Mesodermal cell (in vitro differentiated cells): Measurements from ENCODE around the gene NKX6-2.
A peak's percentile ranks its signal among the peaks of the same experiment; 100 is the strongest.

ENCODE experiments used
- H3K27ac ChIP-seq: 2 replicates; pipeline ENCODE4 v1.7.0; 2013; ENCODE audit warnings: mild to moderate bottlenecking, low read depth, low read length, moderate library complexity; ENCODE audit not compliant: severe bottlenecking
- H3K36me3 ChIP-seq: 2 replicates; pipeline ENCODE4 v1.7.1; 2013; ENCODE audit warnings: mild to moderate bottlenecking, low read length, moderate library complexity; ENCODE audit not compliant: control insufficient read depth, insufficient read depth
- H3K4me1 ChIP-seq: one replicate; pipeline ENCODE4 v1.7.1; 2013; ENCODE audit warnings: mild to moderate bottlenecking, low read length; ENCODE audit not compliant: insufficient read depth, control insufficient read depth, poor library complexity, severe bottlenecking
- H3K4me3 ChIP-seq: 2 replicates; pipeline ENCODE4 v1.7.0; 2013; ENCODE audit warnings: low read length, control low read depth, mild to moderate bottlenecking; ENCODE audit not compliant: insufficient read depth, poor library complexity, severe bottlenecking; ENCODE audit errors: extremely low read depth
- H3K9me3 ChIP-seq: 2 replicates; pipeline ENCODE4 v1.7.1; 2013; ENCODE audit warnings: mild to moderate bottlenecking, low read length, moderate library complexity; ENCODE audit not compliant: control insufficient read depth
- WGBS, 2 experiments: methylation state at CpG; one replicate each; pipeline ENCODE4 v1.1.5; 2013; ENCODE audit warnings: missing lambda C conversion rate in 2 of 2; ENCODE audit not compliant: insufficient coverage in 2 of 2; 5-methylcytosine and 5-hydroxymethylcytosine counted together

The NKX6-2 gene

DNA sequence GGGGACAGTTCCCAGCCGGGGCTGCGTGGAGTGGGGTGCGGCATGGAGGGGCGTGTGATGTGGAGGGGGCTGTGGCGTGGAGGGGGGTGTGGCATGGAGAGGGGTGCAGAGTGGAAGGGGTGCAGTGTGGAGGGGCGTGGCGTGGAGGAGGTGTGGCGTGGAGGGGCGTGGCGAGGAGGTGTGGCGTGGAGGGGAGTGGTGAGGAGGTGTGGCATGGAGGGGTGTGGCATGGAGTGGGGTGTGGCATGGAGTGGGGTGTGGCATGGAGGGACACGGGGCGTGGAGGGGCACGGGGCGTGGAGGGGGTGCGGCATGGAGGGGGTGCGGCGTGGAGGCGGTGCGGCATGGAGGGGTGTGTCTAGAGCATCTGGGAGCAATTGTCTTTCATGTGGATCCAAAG lies 33.6 kb downstream of the NKX6-2 start:
- H3K4me3 ChIP-seq: no peak overlapping the region
- no peaks in the 10 kb centered on the region for H3K9me3 ChIP-seq
- H3K27ac ChIP-seq: no peak overlapping the region
- H3K4me1 ChIP-seq: no peaks in the 10 kb centered on the region
- H3K36me3 ChIP-seq: peaks cover 19% of the 10 kb centered on the region
- 96% methylated on average over 5 to 14 of the region's 20 CpGs for WGBS, 2 experiments

GRCh38 chr10:132750936-132751335 lies 35.0 kb downstream of the NKX6-2 start:
- H3K4me1 ChIP-seq: peaks cover 10% of the 10 kb centered on the region
- WGBS, 2 experiments: 93 to 95% methylated on average over 11 to 13 of the region's 14 CpGs
- no peaks in the 10 kb centered on the region for H3K9me3 ChIP-seq
- H3K4me3 ChIP-seq: no peak overlapping the region
- peaks cover 13% of the 10 kb centered on the region for H3K36me3 ChIP-seq
- H3K27ac ChIP-seq: no peak overlapping the region

DNA sequence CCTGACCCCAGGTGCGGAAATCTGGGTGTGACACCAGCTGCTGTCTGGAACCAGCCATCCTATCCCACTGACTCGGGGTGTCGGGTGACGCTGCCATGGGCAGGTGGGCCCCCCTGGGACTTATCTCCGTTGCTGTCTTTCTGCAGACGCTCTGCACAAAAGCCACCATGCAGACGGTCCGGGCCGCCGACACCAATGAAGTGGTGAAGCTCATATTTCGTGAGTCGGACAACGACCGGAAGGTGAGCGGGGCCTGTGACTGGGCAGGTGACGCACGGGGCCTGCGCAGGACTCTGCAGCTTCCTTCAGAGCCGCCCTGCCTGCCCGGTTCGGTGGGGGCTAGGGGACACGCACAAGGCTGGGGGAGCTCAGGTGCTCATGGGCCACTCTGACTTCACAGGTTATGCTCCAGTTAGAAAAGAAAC lies 36.6 kb downstream of the NKX6-2 start:
- peaks cover 16% of the 10 kb centered on the region for H3K4me1 ChIP-seq
- no peaks in the 10 kb centered on the region for H3K9me3 ChIP-seq
- H3K27ac ChIP-seq: no peak overlapping the region
- H3K4me3 ChIP-seq: no peak overlapping the region
- WGBS, 2 experiments: 94 to 97% methylated on average over 22 of the region's 22 CpGs
- H3K36me3 ChIP-seq: peaks cover 9% of the 10 kb centered on the region

- no peaks in the 10 kb centered on the region for H3K9me3 ChIP-seq
- no peak overlapping the region for H3K27ac ChIP-seq
- H3K36me3 ChIP-seq: peaks cover 6% of the 10 kb centered on the region
- no peak overlapping the region for H3K4me3 ChIP-seq
- WGBS, 2 experiments: 93% methylated on average over 34 to 35 of the region's 36 CpGs
- peaks cover 22% of the 10 kb centered on the region for H3K4me1 ChIP-seq
Observed at GRCh38 chr10:132748545-132749370, 37.2 kb downstream of the NKX6-2 start.

DNA sequence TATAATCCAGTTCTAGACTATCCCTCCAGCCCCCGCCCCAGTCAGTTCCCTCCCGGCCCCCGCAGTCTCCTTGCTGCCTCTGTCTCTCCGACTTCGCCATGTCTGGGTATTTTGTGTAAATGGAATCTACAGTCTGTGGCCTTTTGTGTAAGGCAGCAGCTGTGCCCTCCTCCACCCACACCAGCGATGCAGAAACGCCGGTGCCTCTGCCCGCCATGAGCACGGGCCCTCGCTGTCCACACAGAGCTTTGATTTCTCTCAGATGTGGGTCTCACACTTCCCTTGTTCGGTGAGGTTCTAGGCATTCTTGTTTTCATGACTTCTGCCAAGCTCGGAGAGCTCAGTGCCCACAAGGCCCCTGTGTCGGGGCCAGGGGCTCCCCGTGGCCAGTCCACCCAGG lies 37.8 kb downstream of the NKX6-2 start:
- Histone ChIP-seq H3K27ac (no peak overlapping the region), H3K4me3 (no peak overlapping the region), H3K4me1 (peaks cover 27% of the 10 kb centered on the region), H3K36me3 (peaks cover 6% of the 10 kb centered on the region), H3K9me3 (no peaks in the 10 kb centered on the region)
- WGBS, 2 experiments: 89 to 96% methylated on average over 10 of the region's 15 CpGs

DNA sequence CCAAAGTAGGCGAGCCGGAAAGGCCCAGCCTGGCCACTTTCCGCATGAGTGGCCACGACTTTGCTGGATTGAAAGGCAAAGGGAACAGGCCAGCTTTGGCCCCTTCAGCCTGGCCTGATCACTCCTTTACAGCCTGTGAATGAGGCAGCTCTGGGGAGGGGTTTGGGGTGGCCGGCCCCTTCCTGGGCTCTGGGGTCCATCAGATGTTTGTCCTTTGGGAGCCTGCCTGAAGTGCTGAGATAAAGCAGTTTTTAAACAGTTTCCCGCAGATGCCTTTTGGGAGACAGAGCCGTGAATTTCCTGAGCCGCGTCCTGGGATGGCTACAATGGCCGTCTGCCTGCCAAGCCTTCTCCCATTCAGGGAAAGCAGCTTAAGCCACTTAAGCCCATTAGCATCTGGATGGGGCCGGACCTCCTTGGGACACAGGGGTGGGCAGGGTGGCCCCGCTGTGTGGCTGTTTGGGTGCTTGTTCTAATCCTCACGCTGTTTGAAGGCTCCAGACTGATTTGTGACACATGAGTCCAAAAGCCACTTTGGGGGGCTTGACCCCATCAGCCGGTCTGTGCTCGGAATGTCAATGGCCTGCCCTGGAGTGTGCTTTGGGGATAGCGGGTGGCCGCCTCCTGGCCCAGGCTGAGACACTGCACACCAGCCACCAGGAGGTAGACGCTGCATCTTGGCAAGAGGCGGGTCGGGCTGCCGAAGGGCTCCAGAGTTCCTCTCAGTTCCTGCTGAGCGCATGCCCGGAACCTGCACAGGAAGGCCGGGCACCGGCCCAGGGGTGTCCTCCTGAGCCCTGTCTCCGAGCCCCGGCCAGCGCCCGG lies 38.9 kb downstream of the NKX6-2 start:
- Histone ChIP-seq H3K36me3 (peaks cover 6% of the 10 kb centered on the region), H3K4me1 (peaks cover 33% of the 10 kb centered on the region), H3K9me3 (no peaks in the 10 kb centered on the region), H3K27ac (peak overlapping the region; percentile 45), H3K4me3 (no peak overlapping the region)
- 69 to 74% methylated on average over 23 to 26 of the region's 29 CpGs for WGBS, 2 experiments

- 90 to 95% methylated on average over 11 to 14 of the region's 14 CpGs for WGBS, 2 experiments
- Histone ChIP-seq H3K36me3 (peaks cover 10% of the 10 kb centered on the region), H3K4me3 (no peak overlapping the region), H3K9me3 (no peaks in the 10 kb centered on the region), H3K27ac (peak overlapping the region; percentile 45), H3K4me1 (peaks cover 36% of the 10 kb centered on the region)
Observed at GRCh38 chr10:132746386-132746785, 39.6 kb downstream of the NKX6-2 start.

GRCh38 chr10:132745971-132746370 lies 40.0 kb downstream of the NKX6-2 start:
- Histone ChIP-seq H3K27ac (no peak overlapping the region), H3K4me3 (no peak overlapping the region), H3K4me1 (peaks cover 36% of the 10 kb centered on the region), H3K36me3 (peaks cover 10% of the 10 kb centered on the region), H3K9me3 (no peaks in the 10 kb centered on the region)
- WGBS, 2 experiments: 93 to 95% methylated on average over 12 to 13 of the region's 13 CpGs

- no peak overlapping the region for H3K27ac ChIP-seq
- no peaks in the 10 kb centered on the region for H3K9me3 ChIP-seq
- H3K4me3 ChIP-seq: no peak overlapping the region
- 98 to 99% methylated on average over 13 to 14 of the region's 17 CpGs for WGBS, 2 experiments
- H3K4me1 ChIP-seq: peaks cover 36% of the 10 kb centered on the region
- H3K36me3 ChIP-seq: peaks cover 10% of the 10 kb centered on the region
Observed at GRCh38 chr10:132745511-132745910, 40.4 kb downstream of the NKX6-2 start.

DNA sequence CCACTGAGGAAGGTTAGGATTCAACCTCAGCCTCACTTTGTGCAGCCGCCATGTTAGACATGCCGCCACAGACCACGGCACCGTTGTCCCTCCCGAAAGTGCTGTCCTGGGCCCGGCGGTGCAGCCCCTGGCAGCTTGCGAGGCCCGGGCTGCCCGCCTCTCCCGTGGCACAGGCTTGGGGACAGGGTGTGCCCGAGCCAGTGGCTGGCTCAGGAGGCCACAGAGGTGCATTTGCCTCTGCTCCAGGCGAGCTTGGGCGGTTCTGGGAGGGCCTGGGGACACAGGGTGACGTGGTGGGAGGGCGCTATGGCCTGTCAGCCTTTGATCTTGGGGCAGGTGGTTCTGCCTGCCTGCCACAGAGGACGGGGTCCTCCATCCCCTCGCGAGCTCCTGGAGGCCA lies 41.1 kb downstream of the NKX6-2 start:
- H3K4me3 ChIP-seq: no peak overlapping the region
- H3K36me3 ChIP-seq: peaks cover 8% of the 10 kb centered on the region
- peaks cover 36% of the 10 kb centered on the region for H3K4me1 ChIP-seq
- H3K9me3 ChIP-seq: no peaks in the 10 kb centered on the region
- H3K27ac ChIP-seq: no peak overlapping the region
- WGBS, 2 experiments: 96 to 97% methylated on average over 18 to 19 of the region's 19 CpGs
